HG02588 (cell line): ENCODE measurements around the gene LSAMP.
"Not testable (repeated sequence)": the region's sequence is repeated elsewhere in the genome, so short reads cannot be mapped to it uniquely, and the experiment has no call there.

Experiments
- ATAC-seq: cut with Tn5 transposase; IDR thresholded peaks from one replicate; pipeline ENCODE4 v1.9.1; 2021; ENCODE audit warnings: mild to moderate bottlenecking, moderate library complexity; ENCODE audit not compliant: unreplicated experiment

The LSAMP gene

GRCh38 chr3:115859002-115859807 lies 586.1 kb downstream of the LSAMP start:
- ATAC-seq: no peak

DNA sequence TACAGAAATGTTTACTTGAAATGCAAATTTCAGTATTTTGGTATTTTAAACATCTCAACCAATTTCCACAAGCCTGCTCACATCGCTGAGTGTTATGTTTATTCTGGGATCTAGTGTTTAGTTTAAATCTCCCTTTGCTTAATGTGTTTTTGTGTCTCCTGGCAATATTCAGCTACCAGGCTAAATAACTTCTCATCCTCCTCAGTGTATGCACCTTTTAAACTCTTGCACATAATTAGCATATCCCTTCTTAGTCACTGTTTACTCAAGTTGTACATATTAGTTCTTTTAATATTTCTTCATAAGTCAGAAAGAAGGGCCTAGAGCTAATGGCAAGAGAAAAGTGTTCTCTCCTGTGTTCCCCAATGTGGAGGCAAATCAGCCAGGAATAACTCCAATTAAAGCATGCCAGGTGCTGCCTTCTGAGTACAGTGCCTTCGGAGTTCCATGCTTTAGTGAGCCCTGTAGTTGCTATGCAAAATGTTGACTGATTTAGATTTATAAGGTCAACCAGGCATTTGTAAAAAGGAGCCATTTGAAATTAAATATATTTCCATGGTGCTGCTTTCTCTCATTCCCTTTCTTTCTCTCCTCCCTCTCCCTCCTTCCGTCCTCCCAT lies 587.7 kb downstream of the LSAMP start:
- no peak for ATAC-seq

DNA sequence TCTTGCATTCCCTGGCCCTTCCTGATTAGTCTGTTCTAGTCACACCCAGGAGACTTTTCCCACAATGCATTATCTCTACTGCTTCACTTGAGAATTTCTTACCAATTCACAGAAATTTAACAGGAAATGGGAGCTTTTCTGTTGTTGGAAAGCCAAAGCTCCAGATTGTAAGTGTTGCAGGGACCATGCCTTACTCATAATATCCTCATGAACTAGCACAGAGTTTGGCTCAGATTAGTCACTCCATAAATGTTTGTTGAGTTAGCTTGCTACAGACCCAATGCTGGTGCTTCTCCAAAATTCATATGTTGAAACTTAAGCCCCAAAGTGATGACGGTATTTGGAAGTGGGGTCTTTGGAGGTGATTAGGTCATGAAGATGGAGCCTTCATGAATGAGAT lies 589.4 kb downstream of the LSAMP start:
- ATAC-seq: no peak

DNA sequence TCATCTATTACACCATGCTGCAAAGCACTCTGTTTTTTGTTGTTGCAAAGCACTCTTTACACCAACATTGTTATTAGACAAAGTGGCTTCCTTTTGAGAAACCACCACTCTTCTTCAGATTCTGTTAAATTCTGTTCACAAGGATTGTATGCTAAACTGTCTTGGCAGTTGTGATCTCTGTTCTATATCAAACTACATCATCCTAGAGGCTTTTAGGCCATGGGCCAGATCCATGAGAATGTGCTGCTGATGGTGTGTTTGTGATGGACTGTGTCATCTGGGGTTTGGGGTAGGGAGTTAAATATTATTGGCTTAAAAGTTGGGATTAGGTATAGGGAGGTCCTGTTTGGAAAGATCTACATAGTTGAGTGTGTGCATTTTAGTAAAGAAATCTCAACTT lies 592.2 kb downstream of the LSAMP start:
- ATAC-seq: no peak

DNA sequence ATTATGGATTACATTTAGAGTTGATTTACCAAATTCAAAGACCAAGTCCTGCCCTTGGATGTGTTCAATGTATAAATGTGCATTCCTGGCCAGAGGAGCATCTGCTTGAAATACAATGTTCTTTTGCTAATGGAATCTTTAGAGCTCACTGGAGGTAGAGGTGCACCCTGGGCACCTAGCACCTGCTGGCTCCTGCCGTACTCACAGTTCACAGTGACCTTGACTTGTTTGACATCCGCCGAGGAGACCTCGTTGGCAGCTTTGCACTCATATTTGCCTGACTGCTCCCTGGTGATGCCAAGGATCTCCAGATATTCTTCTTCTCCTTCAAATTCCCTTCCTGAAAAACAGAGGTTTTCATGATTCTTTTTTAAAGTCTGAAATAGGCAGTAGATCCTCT lies 593.0 kb downstream of the LSAMP start:
- ATAC-seq: no peak

GRCh38 chr3:115851571-115851970 lies 593.7 kb downstream of the LSAMP start:
- ATAC-seq: no peak

GRCh38 chr3:115848641-115849040 lies 596.6 kb downstream of the LSAMP start:
- ATAC-seq: no peak

- ATAC-seq: no peak
Observed at GRCh38 chr3:115845986-115846385, 599.3 kb downstream of the LSAMP start.

- ATAC-seq: not testable (repeated sequence)
Observed at GRCh38 chr3:115844729-115845128, 600.6 kb downstream of the LSAMP start.

DNA sequence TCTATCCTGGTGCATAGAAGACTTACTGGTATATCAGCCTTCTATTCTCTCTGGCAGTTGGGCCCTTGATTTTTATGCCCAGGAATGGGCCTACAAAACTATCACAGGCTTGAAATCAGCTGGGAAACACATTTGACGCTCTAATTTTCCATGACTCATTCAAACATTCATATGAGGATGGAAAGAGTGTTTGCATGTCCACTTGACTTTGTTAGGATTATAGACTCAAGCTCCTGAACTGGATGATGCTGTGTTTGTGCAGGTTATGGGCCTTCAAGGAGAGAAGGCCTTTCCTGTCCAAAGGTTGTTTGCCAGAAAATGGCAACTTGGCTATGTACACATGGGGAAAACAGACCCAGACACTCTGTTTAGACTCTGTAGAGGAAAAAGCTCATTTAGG lies 602.1 kb downstream of the LSAMP start:
- no peak for ATAC-seq

DNA sequence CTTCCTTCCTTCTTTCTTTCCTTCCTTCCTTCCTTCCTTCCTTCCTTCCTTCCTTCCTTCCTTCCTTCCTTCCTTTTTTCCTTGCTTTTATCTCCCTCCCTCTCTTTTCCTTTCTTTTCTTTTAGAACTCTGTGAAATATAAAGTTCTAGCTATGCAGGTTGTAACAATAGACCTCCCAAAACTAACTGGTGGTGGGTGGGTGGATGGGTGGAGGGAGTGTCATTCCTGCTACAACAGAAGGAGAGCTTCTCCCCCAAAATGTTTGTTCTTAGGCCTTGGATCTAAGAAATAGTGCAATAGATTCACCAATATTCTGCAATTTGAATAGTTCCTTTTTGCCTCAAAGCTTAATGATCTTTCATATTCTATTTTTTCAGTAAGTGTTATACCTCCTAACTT lies 606.0 kb downstream of the LSAMP start:
- ATAC-seq: no peak

GRCh38 chr3:115838786-115839185 lies 606.5 kb downstream of the LSAMP start:
- ATAC-seq: no peak

DNA sequence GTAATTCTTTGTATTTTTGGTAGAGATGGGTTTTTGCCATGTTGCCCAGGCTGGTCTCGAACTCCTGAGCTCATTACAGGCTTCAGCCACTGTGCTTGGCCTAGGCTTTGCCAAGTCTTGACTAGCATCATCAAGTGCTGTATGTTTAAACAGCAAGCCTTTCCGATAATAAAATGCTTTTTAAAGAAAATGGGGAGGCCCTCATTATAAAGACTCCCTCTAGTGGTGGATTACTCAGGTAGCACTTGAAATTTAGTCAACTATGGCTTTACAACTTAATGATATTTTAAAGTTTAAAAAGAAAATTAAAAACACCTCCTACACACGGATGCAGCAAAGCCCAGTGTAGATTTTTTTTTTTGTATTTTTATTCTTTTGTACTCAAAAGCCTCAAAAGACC lies 608.3 kb downstream of the LSAMP start:
- no peak for ATAC-seq

GRCh38 chr3:115835946-115836345 lies 609.3 kb downstream of the LSAMP start:
- ATAC-seq: no peak

DNA sequence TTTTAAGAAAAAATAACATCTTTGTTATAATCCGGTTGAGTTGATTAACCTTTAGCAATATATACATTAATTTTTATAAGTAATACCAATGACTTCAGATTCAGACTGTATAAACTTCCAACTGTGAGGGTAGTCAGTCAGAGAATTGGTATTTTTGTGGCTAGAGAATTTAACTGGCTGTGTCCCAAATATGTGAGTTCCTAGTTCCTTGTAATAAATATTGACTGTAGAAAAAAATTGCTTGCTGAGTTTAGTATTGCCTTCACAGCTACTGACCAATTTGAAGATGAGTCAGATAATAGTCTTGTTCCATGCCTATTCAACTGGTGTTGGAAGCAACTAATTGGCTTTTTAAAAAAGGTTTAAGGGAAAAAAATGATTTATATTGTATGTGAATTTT lies 611.2 kb downstream of the LSAMP start:
- ATAC-seq: no peak

- no peak for ATAC-seq
Observed at GRCh38 chr3:115833074-115833473, 612.2 kb downstream of the LSAMP start.

DNA sequence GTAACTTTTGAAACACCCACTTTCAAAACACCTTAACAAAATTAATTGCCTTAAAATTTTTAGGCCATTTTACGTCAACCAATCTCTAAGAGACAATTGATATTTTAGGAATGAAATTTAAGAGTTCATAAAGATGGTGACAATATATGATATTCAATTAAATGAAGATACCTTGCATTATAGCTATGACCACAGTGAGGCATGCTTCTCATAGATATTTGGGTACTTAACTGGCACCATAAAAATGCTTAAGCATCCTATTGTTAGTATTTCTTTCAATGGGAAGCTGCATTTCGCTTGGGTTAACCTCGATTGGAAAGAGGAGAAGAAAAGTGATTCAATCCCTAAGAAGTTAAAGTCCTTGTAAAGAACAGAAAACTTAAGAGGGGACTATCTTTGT lies 613.0 kb downstream of the LSAMP start:
- ATAC-seq: no peak

- ATAC-seq: no peak
Observed at GRCh38 chr3:115831864-115832263, 613.4 kb downstream of the LSAMP start.

DNA sequence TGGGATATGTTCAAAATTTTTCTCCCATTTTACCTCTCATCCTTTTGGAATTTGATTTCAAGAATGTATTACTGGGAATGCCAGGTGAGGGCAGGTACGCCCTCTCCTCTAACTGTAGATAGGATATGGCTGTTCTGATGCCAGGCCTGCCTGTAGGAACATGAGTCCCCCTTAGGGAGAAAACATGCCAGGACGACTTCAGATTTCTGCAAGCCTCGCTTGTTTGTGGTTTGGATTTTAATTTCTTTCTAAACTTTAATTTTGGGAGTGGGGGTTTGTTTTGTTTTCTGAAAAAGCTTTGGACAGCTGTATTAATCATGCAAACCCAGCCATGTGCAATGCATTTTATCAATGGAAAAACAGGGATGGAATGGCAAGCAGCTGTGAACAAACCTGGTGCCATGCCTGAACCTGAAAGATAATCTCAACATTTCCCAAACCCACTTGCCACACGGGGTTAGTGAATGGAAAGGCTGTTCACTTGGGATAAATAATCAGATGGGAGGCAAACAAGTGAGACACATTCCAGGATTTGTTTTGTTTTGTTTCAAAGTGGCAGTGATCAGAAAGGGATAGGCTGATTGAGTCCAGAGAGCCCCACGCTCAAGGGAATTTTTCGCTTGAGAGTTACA lies 614.4 kb downstream of the LSAMP start:
- ATAC-seq: no peak

GRCh38 chr3:115828401-115828800 lies 616.9 kb downstream of the LSAMP start:
- no peak for ATAC-seq

- ATAC-seq: no peak
Observed at GRCh38 chr3:115827495-115827894, 617.8 kb downstream of the LSAMP start.

- ATAC-seq: no peak
Observed at GRCh38 chr3:115825046-115825445, 620.2 kb downstream of the LSAMP start.
